HepG2 (cell line): ENCODE results near the gene RGS5. TPM values are rescaled to one million over a fixed set of nuclear protein-coding genes. Genes with fewer than 3 reads are reported as not detected.

Source experiments
- ATAC-seq: fragments of 200-7000 bp; cut with Tn5 transposase; 3 replicates; pipeline ENCODE4 v1.9.1; 2020; ENCODE audit warnings: mild to moderate bottlenecking, moderate library complexity
- BruUV-seq: library from RNA; stranded (reverse); fragments of 400-500 nt; replicated peaks from 2 replicates; lab custom pipeline; 2021; lab: Mats Ljungman, UMichigan
- CTCF ChIA-PET: fragments of 300-600 bp; formaldehyde crosslinking; extraction: SDS; loops from one replicate; lab custom pipeline; 2021; ENCODE audit warnings: low total read pairs, inconsistent platforms, low intra/inter-chr PET ratio; lab: Yijun Ruan, JAX
- POLR2A ChIA-PET: fragments of 350-600 bp; sonication (Branson Sonifier 250); formaldehyde crosslinking; loops from one replicate; lab custom pipeline; 2020; ENCODE audit warnings: antibody characterized with exemption, inconsistent platforms; lab: Yijun Ruan, JAX
- DNase-seq: peaks from one replicate; pipeline ENCODE4 v3.0.0-alpha.2; 2015; ENCODE audit warnings: low spot score
- FAIRE-seq: peaks from 3 replicates; lab custom pipeline; 2011; peaks lifted over from hg19 to GRCh38; lab: Jason Lieb, UNC
- H2AFZ ChIP-seq: one replicate; pipeline ENCODE4 v1.6.1; 2011; ENCODE audit warnings: low read length, inconsistent platforms
- H3K27ac ChIP-seq: fragments of 300-600 bp; 3 replicates; pipeline ENCODE4 v1.8.0; 2011; ENCODE audit warnings: mixed run types, mild to moderate bottlenecking, mixed read lengths, low read length, inconsistent platforms; ENCODE audit not compliant: insufficient read depth; ENCODE audit errors: extremely low read length
- H3K27me3 ChIP-seq, 2 experiments: fragments of 200-600 bp in 1 of 2; 2 replicates in 1 of 2; 3 replicates in 1 of 2; pipeline versions ENCODE4 v1.6.0 to v1.8.0; 2011; ENCODE audit warnings: low read length in 2 of 2, mild to moderate bottlenecking in 2 of 2, moderate library complexity in 2 of 2, inconsistent platforms in 1 of 2; ENCODE audit not compliant: insufficient read depth in 2 of 2, control insufficient read depth in 1 of 2
- H3K36me3 ChIP-seq, 2 experiments: fragments of 200-600 bp in 1 of 2; replicated peaks in 1 of 2; 2 replicates in 1 of 2; 3 replicates in 1 of 2; pipeline versions ENCODE4 v1.5.1 to v1.8.0; 2011; ENCODE audit warnings: low read length in 2 of 2, inconsistent platforms in 1 of 2; ENCODE audit not compliant: insufficient read depth in 2 of 2, control insufficient read depth in 1 of 2
- H3K4me1 ChIP-seq: 2 replicates; pipeline ENCODE4 v1.5.1; 2012; ENCODE audit warnings: low read length, inconsistent platforms; ENCODE audit not compliant: insufficient read depth
- H3K4me2 ChIP-seq: 2 replicates; pipeline ENCODE4 v1.6.0; 2011; ENCODE audit warnings: low read depth, low read length, inconsistent platforms
- H3K4me3 ChIP-seq, 3 experiments: fragments of 200-600 bp in 1 of 3; sonication (generic), shearing (Covaris generic) in 1 of 3; replicated peaks in 1 of 3; 2 replicates each; pipeline ENCODE4 v1.5.1; 2011 to 2016; ENCODE audit warnings: low read length in 3 of 3, inconsistent platforms in 2 of 3, low read depth in 2 of 3, mild to moderate bottlenecking in 2 of 3, control low read depth in 1 of 3, mixed read lengths in 1 of 3; ENCODE audit not compliant: insufficient read depth in 1 of 3
- H3K79me2 ChIP-seq: one replicate; pipeline ENCODE4 v1.6.1; 2011; ENCODE audit warnings: low read length, inconsistent platforms; ENCODE audit not compliant: insufficient read depth
- H3K9ac ChIP-seq: 2 replicates; pipeline ENCODE4 v1.6.0; 2011; ENCODE audit warnings: mild to moderate bottlenecking, low read depth, low read length, inconsistent platforms; ENCODE audit not compliant: insufficient read depth
- H3K9me3 ChIP-seq: 2 replicates; pipeline ENCODE4 v1.5.1; 2012; ENCODE audit warnings: mild to moderate bottlenecking, low read length
- H4K20me1 ChIP-seq: 2 replicates; pipeline ENCODE4 v1.6.0; 2011; ENCODE audit warnings: inconsistent platforms, mild to moderate bottlenecking, low read length, moderate library complexity; ENCODE audit not compliant: insufficient read depth
- GTF3A ChIP-seq: sonication (generic); formaldehyde crosslinking; conservative IDR thresholded peaks from 2 replicates; pipeline ENCODE4 v1.4.0; 2020; ENCODE audit warnings: mild to moderate bottlenecking, missing genetic modification reagents
- MTF2 ChIP-seq: sonication (generic); formaldehyde crosslinking; IDR thresholded peaks from 2 replicates; pipeline ENCODE4 v1.5.0; 2020; ENCODE audit warnings: missing genetic modification reagents, borderline replicate concordance
- POLR2A ChIP-seq, 2 experiments: IDR thresholded peaks; 2 replicates each; pipeline ENCODE4 v1.6.1; 2011; ENCODE audit warnings: low read depth in 2 of 2, low read length in 2 of 2, mild to moderate bottlenecking in 1 of 2, moderate library complexity in 1 of 2; ENCODE audit not compliant: insufficient read depth in 1 of 2
- STAT6 ChIP-seq: sonication (generic); formaldehyde crosslinking; IDR thresholded peaks from 2 replicates; pipeline ENCODE4 v1.4.0; 2020; ENCODE audit warnings: missing genetic modification reagents, mild to moderate bottlenecking, borderline replicate concordance
- ZNF30 ChIP-seq: sonication (generic); formaldehyde crosslinking; IDR thresholded peaks from 2 replicates; pipeline ENCODE4 v1.5.0; 2020; ENCODE audit warnings: mild to moderate bottlenecking, missing genetic modification reagents
- ZNF337 ChIP-seq: sonication (generic); formaldehyde crosslinking; IDR thresholded peaks from 2 replicates; pipeline ENCODE4 v1.5.1; 2020; ENCODE audit warnings: missing genetic modification reagents, low read depth, mild to moderate bottlenecking, borderline replicate concordance
- ZNF430 ChIP-seq: sonication (generic); formaldehyde crosslinking; IDR thresholded peaks from 2 replicates; pipeline ENCODE4 v1.9.0; 2021; ENCODE audit warnings: mild to moderate bottlenecking, missing genetic modification reagents
- ZNF556 ChIP-seq: sonication (generic); formaldehyde crosslinking; IDR thresholded peaks from 2 replicates; pipeline ENCODE4 v1.4.0; 2020; ENCODE audit warnings: mild to moderate bottlenecking, missing genetic modification reagents, borderline replicate concordance
- ZNF569 ChIP-seq: sonication (generic); formaldehyde crosslinking; IDR thresholded peaks from 2 replicates; pipeline ENCODE4 v1.5.0; 2020; ENCODE audit warnings: mild to moderate bottlenecking, missing genetic modification reagents, moderate library complexity, borderline replicate concordance
- ZNF670 ChIP-seq: sonication (generic); formaldehyde crosslinking; IDR thresholded peaks from 2 replicates; pipeline ENCODE4 v1.8.0; 2022; ENCODE audit warnings: mild to moderate bottlenecking, missing genetic modification reagents, borderline replicate concordance
- WGBS: methylation state at CpG from one replicate; pipeline ENCODE4 v1.1.6; 2017; ENCODE audit warnings: low lambda C conversion rate; 5-methylcytosine and 5-hydroxymethylcytosine counted together
- in situ Hi-C: cut with HindIII; loops from 2 replicates; pipeline ENCODE4 v1.10.0; 2017; ENCODE audit warnings: low pct_unique_long_range_greater_than_20kb; ENCODE audit not compliant: extremely low pct_ligation_motif_present
- intact Hi-C: fragments of 100-400 bp; cut with micrococcal nuclease; formaldehyde crosslinking; loops from one replicate; pipeline ENCODE4 v1.10.0; 2022; ENCODE audit not compliant: unreplicated experiment
- polyA plus RNA-seq, 8 experiments: library from polyadenylated mRNA; depleted of rRNA in 3 of 8; stranded (reverse) in 7 of 8; unstranded in 1 of 8; fragments of >200 nt; fragmentation: Illumina TruSeq in 4 of 8; extraction: Trizol in 4 of 8; gene quantifications; 2 replicates each; pipeline versions ENCODE4 v1.2.1 to v1.2.3, GENCODE V29; 2011 to 2016; ENCODE audit warnings: low read depth in 4 of 8, missing spikeins in 1 of 8, mixed read lengths in 1 of 8; ENCODE audit not compliant: insufficient read depth in 1 of 8
- total RNA-seq, 5 experiments: library from RNA; depleted of rRNA; stranded (reverse); fragments of >200 nt; fragmentation: Illumina TruSeq; extraction: Trizol; gene quantifications; 2 replicates each; pipeline ENCODE4 v1.2.3, GENCODE V29; 2016; ENCODE audit warnings: low read depth in 1 of 5
- TF ChIP-seq, protein P1 (sequence below): sonication (generic); formaldehyde crosslinking; IDR thresholded peaks from 2 replicates; pipeline ENCODE4 v1.5.0; 2020; ENCODE audit warnings: missing genetic modification reagents
- TF ChIP-seq, protein P2 (sequence below): sonication (generic); formaldehyde crosslinking; IDR thresholded peaks from 2 replicates; pipeline ENCODE4 v1.4.0; 2020; ENCODE audit warnings: mild to moderate bottlenecking, missing genetic modification reagents, borderline replicate concordance
- TF ChIP-seq, protein P3 (sequence below): sonication (generic); formaldehyde crosslinking; IDR thresholded peaks from 2 replicates; pipeline ENCODE4 v1.4.0; 2020; ENCODE audit warnings: missing genetic modification reagents, borderline replicate concordance
- TF ChIP-seq, protein P4 (sequence below): sonication (generic); formaldehyde crosslinking; IDR thresholded peaks from 2 replicates; pipeline ENCODE4 v1.5.1; 2020; ENCODE audit warnings: missing genetic modification reagents, mild to moderate bottlenecking, borderline replicate concordance

RGS5 gene
- total and polyA plus RNA-seq, 2 of the 13 experiments (the other 11 are each of a cell fraction or from before 2014, with no cell fraction given): 1.9 to 2.3 TPM

GRCh38 chr1:163230827-163231226 lies 28.1 kb upstream of the RGS5 start:
- no TSS peak for BruUV-seq
- no peak overlapping the region for H3K9ac ChIP-seq
- no peaks in the 10 kb centered on the region for H3K4me1 ChIP-seq
- H3K4me3 ChIP-seq: no peak overlapping the region
- ATAC-seq: no peak
- in situ Hi-C loops: no loop called here
- FAIRE-seq: no peak
- H4K20me1 ChIP-seq: no peaks in the 10 kb centered on the region
- no peaks in the 10 kb centered on the region for H3K9me3 ChIP-seq
- H3K27me3 ChIP-seq: no peaks in the 10 kb centered on the region
- DNase-seq: no peak
- no peak overlapping the region for H3K4me2 ChIP-seq
- H3K36me3 ChIP-seq: no peaks in the 10 kb centered on the region
- WGBS: 95% methylated on average over 3 of the region's 3 CpGs
- H2AFZ ChIP-seq: no peak overlapping the region
- ChIA-PET CTCF (no interaction called here), POLR2A (no interaction called here)
- H3K27ac ChIP-seq: no peak overlapping the region
- intact Hi-C loops: no loop called here
- no peaks in the 10 kb centered on the region for H3K79me2 ChIP-seq
- TF ChIP-seq, protein P1, sequence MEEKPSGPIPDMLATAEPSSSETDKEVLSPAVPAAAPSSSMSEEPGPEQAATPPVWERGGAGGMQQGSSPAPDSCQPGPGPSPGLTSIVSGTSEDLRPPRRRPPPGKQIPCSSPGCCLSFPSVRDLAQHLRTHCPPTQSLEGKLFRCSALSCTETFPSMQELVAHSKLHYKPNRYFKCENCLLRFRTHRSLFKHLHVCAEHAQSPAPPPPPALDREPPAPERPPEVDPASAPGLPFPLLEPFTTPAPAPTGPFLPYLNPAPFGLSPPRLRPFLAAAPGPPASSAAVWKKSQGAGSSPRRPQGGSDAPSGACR (CRISPR knock-in tag): no peak
- no peak for TF ChIP-seq ZNF670
- no peak for TF ChIP-seq ZNF569 (CRISPR knock-in tag)
- no peak for TF ChIP-seq POLR2A (IDR thresholded peaks at IDR 0.05; ENCODE audit: insufficient read depth in 1 of 2, low read depth in 2 of 2, low read length in 2 of 2)
- TF ChIP-seq STAT6 (CRISPR knock-in tag): no peak
- TF ChIP-seq ZNF337 (CRISPR knock-in tag): no peak
- TF ChIP-seq ZNF430 (CRISPR knock-in tag): no peak
- no peak for TF ChIP-seq MTF2 (CRISPR knock-in tag)
- TF ChIP-seq, protein P2, sequence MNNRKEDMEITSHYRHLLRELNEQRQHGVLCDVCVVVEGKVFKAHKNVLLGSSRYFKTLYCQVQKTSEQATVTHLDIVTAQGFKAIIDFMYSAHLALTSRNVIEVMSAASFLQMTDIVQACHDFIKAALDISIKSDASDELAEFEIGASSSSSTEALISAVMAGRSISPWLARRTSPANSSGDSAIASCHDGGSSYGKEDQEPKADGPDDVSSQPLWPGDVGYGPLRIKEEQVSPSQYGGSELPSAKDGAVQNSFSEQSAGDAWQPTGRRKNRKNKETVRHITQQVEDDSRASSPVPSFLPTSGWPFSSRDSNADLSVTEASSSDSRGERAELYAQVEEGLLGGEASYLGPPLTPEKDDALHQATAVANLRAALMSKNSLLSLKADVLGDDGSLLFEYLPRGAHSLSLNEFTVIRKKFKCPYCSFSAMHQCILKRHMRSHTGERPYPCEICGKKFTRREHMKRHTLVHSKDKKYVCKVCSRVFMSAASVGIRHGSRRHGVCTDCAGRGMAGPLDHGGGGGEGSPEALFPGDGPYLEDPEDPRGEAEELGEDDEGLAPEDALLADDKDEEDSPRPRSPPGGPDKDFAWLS: no peak
- TF ChIP-seq ZNF556: no peak
- TF ChIP-seq, protein P3, sequence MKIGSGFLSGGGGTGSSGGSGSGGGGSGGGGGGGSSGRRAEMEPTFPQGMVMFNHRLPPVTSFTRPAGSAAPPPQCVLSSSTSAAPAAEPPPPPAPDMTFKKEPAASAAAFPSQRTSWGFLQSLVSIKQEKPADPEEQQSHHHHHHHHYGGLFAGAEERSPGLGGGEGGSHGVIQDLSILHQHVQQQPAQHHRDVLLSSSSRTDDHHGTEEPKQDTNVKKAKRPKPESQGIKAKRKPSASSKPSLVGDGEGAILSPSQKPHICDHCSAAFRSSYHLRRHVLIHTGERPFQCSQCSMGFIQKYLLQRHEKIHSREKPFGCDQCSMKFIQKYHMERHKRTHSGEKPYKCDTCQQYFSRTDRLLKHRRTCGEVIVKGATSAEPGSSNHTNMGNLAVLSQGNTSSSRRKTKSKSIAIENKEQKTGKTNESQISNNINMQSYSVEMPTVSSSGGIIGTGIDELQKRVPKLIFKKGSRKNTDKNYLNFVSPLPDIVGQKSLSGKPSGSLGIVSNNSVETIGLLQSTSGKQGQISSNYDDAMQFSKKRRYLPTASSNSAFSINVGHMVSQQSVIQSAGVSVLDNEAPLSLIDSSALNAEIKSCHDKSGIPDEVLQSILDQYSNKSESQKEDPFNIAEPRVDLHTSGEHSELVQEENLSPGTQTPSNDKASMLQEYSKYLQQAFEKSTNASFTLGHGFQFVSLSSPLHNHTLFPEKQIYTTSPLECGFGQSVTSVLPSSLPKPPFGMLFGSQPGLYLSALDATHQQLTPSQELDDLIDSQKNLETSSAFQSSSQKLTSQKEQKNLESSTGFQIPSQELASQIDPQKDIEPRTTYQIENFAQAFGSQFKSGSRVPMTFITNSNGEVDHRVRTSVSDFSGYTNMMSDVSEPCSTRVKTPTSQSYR (CRISPR knock-in tag): no peak
- TF ChIP-seq, protein P4, sequence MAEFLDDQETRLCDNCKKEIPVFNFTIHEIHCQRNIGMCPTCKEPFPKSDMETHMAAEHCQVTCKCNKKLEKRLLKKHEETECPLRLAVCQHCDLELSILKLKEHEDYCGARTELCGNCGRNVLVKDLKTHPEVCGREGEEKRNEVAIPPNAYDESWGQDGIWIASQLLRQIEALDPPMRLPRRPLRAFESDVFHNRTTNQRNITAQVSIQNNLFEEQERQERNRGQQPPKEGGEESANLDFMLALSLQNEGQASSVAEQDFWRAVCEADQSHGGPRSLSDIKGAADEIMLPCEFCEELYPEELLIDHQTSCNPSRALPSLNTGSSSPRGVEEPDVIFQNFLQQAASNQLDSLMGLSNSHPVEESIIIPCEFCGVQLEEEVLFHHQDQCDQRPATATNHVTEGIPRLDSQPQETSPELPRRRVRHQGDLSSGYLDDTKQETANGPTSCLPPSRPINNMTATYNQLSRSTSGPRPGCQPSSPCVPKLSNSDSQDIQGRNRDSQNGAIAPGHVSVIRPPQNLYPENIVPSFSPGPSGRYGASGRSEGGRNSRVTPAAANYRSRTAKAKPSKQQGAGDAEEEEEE (CRISPR knock-in tag): no peak
- no peak for TF ChIP-seq ZNF30
- TF ChIP-seq GTF3A: no peak
